Renal pelvis (tissue), 4 donors: ENCODE results near the gene ABHD17C. TPM values are rescaled to one million over a fixed set of nuclear protein-coding genes. Genes with fewer than 3 reads are reported as not detected.
A peak's percentile ranks its signal among the peaks of the same experiment; 100 is the strongest.

Experiments
- DNase-seq: peaks from one replicate; pipeline ENCODE4 v3.0.0-alpha.2; 2013
- polyA plus RNA-seq, 3 donors: library from polyadenylated mRNA; unstranded; fragments of 120-200 nt; gene quantifications; one replicate each; pipeline ENCODE4 v1.2.1, GENCODE V29; 2013; ENCODE audit not compliant: insufficient read length in 3 of 3

Gene ABHD17C
- polyA plus RNA-seq, 3 donors = 25.7 to 32.6 (median 31.4) TPM

DNA sequence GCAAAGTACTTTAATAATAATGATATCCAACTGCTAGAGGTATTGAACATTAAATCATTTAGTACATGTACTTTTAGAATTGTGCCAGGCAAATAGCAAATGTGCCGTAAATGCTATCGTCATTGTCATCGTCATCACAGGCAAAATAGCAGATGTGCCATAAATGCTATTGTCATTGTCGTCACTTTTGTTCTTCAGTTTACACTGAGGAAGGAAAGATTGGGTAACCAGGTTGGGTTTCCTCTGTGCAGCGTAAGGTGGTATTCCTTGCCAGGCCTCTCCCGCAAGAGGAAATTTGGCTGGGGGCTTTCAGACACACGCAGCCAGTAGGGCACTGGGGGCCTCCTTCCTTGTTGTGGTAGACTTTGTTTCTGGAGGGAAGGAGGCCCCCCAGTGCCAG lies 26.4 kb downstream of the ABHD17C start:
- DNase-seq = no peak

DNA sequence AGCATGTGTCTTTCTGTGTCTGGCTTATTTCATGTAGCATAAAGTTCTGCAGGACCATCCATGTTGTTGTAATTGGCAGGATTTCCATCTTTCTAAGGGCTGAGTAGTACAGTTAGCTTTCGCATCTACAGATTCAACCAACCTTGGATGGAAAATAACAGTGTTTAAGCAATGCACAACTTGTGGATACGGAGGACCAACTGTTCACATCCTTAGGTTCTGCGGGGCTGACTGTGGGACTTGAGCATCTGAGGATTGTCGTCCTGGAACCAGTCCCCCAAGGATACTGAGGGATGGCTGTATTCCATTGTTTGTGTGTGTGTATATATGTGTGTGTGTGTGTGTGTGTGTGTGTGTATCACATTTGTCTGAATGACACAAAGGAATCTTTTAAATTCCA lies 27.7 kb downstream of the ABHD17C start:
- DNase-seq = no peak

DNA sequence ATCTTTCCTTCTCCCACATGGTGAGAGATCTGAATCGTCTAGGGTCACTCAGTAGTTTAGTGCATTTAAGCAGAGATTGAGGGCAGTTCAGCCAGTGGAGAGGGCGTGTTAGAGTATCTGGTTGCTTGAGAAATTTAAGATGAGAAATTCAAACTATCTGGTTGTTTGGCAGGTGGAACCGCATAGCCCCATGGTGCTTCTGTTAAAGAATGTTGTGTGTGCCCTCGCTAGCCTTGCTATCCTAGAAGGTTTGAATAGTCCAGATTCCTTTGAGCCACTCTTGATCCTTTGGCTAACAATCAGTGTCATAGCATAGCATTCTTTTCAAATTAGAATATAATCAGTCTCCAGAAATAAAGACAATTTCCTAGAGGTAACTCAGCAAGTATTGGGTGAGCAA lies 32.1 kb downstream of the ABHD17C start:
- no peak for DNase-seq

DNA sequence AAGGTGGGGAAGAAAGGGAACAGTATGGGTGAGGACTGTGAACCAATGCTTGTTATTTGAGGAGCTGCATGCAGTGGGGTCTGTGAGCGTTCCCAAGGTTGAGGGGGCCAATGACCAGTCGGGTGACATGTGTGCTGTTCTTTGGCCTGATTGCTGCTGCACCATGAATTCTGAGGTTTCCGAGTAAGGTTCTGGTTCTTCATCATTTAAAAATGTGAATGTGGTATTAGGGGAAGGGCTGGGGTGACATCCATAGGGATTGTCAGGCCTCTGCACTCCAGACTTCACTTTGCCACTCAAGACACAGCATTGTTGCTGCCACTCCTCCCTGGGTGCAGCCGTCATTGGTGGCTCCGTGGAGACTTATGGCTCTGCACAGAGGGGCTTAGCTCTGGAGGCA lies 32.5 kb downstream of the ABHD17C start:
- DNase-seq = no peak

DNA sequence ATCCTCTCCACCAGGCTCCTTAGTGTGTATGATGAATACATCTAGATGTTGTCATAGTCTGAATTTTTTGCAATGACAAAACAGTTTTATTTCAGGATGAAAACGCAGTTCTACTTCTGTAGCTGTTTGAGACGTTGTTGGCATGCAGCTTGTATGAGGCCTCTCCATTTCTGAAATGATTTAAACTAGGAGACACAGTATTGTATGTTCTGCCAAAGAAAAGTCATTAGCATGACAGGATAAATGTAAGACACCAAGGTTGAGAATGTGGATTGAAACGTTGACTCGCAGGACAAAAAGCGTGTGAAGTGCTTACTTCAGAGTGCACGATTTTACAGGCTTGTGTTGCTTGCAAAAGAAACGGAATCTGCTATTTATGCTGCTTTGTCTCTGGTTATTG lies 35.3 kb downstream of the ABHD17C start:
- DNase-seq = no peak

DNA sequence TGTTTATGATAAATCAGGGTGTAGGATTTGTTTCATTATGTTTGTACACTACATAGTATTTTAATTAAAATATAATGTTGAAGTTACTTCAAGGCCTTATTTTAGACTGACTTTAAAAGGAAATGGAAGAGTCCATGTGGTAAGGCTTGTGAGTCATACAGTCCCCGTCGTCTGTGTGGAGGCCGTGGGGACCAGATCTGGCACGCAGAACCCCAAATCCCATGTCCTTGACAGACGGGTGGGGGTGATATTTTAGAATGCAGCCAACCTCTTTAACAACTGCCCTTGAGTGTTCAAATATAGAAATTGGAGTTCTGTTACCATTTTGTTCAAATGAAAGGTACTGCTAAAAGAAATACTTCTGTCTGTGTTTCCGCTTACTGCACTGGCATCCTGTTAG lies 35.8 kb downstream of the ABHD17C start:
- DNase-seq = no peak

DNA sequence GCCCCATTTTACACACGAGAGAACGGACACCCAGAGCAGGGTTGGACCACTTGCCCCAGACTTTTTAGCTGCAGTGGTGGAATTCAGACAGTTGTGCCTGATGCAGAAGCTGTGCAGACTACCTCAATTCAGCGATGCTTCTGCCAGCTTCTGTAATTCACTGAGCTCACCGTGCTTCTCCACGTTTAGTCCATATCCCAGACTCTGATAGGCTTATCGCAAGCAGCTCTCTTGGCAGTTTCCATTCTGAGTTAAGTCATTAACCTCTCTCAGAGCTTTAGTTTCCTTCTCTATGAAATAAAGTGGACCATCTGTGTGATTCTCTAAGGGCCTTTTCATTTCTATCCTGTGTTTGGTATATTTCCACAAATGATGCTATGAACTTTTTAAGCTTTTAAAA lies 37.1 kb downstream of the ABHD17C start:
- no peak for DNase-seq

DNA sequence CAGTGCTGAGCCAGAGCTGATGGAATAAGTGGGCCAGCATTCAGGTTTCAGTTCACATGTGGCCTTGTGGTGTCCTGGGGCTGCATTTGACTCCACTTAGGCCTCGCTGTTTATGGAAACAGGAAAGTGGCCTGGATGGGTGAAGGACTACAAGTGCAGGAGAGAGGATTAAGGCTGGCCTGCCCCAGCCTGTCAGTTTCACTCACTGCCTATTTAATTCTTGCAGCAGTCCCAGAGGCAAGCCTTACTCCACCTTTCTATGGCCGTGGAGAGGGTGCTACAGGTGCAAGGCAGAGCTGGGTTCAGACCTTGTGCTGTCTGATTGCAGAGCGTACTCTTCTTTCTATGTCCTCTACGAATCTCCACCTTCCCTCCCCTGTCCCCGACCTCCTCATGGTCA lies 37.7 kb downstream of the ABHD17C start:
- DNase-seq = no peak

DNA sequence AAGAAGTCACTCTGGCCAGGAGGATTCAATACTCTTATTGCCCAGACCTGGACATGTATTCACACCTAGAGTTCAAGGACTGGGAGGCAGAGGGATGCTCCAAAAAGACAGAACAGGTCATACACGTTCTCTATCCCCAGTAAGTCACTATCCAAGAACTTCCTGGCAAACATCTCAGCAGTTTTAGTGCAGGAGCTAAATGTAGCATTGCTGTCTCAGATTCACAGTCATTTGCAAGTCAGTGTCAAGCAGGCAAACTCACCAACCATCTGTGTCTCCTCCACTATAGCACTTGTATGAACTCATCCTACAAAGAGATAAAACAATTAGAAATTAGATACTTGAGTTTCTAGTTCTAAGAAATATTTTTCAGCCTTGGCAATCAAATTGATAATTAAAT lies 38.4 kb downstream of the ABHD17C start:
- no peak for DNase-seq

DNA sequence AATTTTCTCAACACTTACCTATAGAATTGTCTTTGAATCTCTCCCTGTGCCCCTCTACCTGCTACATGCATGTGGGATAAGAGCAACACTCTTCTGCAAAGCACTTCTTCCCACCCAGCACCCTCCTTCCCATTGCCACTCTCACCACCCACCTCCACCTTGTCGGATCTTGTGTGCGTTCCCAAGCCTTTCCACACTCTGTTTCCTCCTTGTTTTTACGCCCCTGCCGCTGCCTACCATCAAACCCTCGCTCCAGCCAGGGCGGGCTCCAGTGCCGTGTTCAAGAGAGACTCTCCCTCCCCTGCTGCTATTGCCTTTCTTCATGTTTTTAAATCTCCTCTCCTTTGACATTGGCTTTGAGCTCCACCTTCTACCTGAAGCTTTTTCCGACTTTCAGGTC lies 40.2 kb downstream of the ABHD17C start:
- no peak for DNase-seq

DNA sequence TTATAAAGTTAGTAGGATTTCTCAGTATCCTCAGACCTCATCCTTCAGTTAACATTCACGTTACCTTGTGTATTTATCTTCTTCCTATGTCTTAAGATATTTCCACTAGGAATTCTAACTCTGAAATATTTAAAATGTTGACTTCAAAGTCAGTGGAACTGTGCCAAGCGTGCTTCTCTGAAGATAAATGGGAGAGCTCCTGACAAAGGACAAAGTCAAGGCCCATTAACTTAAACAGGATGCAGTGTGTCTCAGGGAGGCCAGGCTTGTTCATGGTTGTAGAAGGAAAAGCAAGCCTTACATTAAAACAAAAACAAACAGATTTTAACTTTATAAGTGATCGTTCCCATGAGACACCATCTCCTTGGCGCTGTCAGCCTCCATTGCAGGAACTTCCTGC lies 41.5 kb downstream of the ABHD17C start:
- peak; percentile 82 for DNase-seq

DNA sequence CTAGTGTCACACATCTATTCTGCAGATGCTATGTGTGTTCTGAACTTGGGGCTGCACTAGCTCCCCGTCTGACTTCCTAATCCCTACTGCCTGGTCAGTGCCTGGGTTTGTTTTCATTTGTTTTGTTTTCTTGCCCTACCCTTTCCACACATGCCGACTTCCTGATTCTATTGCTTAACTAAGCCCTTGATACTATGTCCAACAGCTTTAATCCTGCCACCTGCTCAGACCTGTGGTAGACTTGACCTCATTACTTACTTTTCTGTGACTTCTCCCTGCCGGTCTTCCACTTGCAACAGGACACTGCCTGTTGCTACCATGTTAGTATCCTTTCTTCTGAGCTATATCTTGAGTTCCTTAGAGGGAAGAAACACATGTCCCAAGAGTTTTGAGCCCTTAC lies 44.8 kb downstream of the ABHD17C start:
- DNase-seq = no peak

DNA sequence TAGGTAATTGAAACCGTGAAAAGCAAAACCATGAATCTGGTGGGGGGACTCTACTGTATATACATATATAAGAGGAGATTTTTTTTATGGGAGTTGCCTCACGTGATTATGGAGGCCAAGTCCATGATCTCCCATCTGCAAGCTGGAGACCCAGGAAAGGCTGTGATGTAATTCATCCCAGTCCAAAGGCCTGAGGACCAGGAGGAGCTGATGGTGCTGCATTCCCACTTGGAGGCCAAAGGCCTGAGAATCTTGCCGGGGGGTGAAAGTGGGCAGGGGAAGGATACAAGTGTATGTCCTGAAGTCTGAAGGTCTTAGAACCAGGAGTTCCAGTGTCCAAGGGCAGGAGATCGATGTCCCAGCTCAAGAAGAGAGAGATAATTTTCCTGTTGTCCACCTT lies 47.0 kb downstream of the ABHD17C start:
- DNase-seq = no peak

DNA sequence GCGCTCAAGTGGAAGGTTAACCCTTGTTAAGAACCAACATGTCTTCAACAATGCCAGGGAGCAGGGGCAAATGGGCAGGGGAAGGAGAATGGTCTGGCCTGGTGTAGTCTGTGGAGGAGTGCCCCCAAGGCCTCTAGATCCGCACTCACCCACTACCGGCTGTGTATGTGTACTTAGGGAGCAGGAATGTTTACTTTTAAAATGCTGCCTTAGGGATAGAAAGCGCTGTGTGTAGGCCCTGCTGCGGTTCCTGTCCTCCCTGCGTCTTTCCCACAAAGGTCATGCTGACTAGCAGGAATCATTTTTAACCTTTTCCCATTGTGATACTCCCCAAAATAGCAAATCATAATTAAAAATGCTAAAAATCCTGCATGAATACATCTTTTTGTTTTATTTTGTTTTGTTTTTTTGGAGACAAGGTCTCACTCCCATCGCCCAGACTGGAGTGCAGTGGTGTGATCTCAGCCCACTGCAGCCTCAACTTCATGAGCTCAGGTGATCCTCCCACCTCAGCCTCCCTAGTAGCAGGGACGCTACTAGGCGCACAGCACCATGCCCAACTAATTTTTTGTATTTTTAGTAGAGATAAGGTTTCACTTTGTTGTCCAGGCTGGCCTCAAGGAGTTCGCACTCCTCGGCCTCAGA lies 48.2 kb downstream of the ABHD17C start:
- no peak for DNase-seq

DNA sequence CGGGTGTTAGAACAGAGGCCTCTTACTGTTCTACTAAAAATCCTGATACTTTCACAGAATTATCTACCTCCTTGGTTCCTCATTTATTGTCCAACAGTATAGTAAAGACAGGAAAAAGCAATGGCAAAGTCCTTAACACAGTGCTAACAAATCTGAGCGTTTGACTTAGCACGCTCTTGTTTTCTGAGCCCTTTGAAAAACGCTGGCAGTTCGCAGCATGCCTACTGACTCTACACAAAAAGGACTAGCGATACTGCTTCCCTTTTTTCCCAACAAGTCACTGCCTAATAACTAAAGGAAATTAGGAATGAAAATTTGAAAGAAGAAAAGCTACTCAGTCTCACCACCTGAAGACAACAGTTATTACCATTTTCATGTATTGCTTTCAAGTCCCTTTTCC lies 49.3 kb downstream of the ABHD17C start:
- DNase-seq = no peak

DNA sequence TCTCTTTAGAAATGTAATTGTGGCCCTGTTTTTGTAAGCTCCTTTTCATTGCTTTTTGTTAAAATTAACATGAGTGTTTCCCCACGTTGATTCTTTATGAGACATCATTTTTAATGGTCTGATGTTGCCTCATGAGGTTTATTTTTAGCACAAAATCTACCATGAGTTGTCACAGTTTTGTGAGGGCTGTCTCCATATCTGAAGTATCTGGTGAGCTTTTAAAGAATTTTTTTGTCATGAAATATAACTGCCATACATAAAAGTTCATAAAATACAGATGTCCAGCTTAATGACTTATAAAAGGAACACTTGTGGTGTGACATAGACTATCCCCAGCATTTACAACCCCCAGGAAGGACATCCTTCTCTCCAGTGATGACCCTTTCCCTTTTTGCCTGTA lies 49.7 kb downstream of the ABHD17C start:
- DNase-seq = no peak

DNA sequence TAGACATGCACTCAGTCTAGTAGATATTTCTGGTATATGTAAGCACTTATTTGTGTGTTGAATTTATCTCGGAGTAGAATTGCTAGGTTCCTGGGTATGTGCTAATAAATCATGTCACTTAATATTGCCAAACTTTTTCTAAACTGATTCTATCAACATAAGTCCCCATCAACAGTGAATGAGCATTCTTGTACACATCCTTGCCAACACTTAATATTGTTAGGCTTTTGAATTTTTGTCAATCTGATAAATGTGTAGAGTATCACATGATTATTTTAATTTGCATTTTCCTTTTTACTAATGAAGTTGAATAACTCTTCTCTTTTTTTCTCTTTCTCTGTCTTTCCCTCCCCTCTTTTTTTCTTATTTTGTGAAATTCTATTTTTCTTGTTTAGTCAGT lies 50.8 kb downstream of the ABHD17C start:
- no peak for DNase-seq

DNA sequence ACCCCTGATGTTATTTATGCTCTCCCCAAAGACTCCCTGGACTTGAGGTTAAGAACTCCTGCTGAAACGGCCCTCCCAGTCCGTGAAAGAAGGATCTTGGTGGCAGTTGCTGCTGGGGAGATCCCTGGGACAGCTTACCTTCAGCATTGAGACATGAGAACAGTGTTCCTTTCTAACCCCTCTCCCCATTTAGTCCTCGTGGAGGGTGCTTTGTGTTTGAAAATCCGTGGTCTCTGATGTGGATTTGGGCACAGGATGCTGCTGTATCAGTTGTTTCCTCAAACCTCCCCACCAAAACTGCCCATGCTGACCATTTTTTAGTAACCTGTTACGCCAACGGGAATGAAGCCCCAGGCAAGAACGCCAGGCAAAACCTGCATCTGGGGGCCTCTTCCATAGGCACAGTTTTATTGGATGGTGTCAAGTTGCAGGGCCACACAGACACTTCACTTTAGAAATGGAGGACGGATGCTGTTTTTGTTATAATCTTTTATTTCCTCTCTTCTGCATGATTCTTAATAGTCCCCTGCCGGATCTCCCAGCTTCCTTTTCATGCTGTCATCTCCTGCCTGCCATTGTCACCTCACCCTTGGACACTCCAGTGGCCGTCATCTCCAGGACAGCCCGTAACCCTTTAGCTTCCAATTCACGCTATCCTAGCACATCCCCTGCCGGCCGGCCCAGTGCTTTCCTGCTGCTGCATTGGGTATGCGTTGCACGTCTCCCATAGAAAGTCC lies 52.4 kb downstream of the ABHD17C start:
- peak; percentile 33 for DNase-seq

DNA sequence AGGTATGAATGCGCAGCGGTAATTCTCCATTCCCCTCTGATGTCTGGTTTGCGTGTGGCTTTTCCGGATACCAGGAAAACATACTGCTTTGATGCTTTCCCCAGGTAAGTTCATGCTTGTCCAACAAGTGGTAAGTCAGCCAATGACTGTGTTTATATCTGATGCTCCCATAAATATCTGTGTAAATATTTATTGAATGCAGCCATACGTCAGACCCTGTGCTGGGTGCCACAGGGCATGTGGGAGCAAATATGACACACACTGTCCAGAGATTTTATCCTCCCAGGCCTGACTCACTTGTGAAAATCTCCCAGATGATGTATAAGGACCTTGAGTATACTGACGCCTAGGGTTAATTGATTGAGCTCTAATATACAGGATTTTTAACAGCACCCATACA lies 54.5 kb downstream of the ABHD17C start:
- no peak for DNase-seq

DNA sequence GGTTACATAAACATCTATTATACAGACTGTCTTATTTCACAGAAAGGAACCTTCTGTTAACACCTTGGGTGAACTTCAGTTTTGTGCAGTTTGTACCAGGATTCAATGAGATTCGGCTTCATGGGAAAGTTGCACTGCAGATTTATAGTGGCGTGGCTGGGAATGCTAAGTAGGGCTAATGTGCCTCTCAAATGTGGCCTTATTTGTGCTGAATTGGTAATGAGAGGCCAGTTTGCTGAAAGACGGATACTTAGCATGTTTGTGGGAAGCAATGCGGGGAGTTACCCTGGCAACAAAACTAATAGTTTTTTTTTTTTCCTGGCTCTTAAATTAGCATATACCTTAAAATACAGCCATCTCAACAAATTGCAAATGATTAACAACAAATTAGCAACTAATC lies 55.5 kb downstream of the ABHD17C start:
- peak; percentile 49 for DNase-seq

DNA sequence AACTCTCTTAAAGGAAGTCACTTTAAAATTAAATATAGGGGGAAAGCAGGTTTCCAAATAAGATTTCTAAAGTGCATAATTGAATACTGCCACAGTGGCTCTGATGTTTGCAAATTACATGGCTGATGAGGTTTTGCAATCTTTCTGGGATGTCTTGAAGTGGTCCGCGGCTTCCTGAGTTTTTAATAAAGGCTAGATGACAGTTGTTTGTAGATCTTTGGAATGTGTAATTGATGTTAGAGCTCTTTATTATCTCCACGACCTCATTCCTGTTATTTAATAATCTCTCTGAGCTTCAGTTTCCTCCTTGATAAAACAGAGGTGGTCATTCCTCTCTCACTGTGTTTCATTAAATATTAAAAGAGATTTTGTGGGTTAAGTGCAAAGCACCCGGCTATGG lies 57.1 kb downstream of the ABHD17C start:
- no peak for DNase-seq

DNA sequence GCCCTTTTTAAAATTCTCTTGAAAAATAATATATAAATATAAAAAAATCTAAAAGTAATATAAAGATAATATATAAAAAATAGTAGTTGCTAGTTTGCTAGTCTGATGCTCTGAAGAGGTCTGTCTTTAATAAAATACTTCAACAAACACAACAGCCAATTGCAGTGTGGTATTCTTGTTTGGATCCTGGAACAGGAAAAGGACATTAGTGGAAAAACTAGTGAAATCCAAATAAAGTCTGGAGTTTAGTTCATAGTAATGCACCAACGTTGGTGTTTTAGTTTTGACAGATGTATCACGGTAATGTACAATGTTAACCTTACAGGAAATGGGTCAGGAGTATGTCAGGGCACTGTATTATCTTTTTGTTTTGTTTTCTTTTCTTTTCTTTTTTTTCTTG lies 58.1 kb downstream of the ABHD17C start:
- DNase-seq = no peak

DNA sequence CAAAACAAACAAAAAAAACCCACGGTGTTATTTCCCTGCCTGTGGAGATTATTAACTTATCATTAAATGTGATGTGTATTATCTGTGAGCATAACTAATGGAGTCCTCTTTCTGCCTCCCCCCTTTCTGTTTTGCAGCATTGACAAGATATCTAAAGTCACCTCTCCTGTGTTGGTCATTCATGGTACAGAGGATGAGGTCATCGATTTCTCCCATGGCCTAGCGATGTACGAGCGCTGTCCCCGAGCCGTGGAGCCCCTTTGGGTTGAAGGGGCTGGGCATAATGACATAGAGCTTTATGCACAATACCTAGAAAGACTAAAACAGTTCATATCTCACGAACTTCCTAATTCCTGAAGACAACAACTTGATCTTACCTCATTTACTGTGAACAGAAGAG lies 58.9 kb downstream of the ABHD17C start:
- DNase-seq = no peak

DNA sequence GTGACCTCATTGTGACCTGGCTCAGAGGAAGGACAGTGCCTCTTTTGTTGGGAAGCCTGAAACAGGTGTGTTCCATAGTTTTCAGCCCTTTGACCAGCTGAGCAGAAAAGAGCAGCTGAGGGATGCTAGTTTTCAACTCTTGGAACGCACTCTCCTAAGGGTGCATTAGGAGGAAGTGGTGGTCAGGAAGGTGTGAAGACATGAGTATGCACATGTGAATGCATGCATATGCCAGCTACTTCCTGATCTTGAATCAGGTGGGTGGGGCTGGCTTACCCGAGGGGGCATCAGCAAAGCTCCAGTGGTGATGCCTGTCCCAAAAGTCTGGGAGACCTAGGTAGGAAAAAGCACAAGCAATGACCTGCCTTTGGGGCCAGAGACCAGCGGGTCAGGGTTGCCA lies 60.8 kb downstream of the ABHD17C start:
- no peak for DNase-seq
